Gastrocnemius medialis (tissue), 4 donors: ENCODE data around the gene UBE2V1.
"Not testable (repeated sequence)": the region's sequence is repeated elsewhere in the genome, so short reads cannot be mapped to it uniquely, and the experiment has no call there.

Experiments used
- CTCF ChIP-seq, 5 experiments: fragments of 450-650 bp in 3 of 5; fragments of 200-600 bp in 2 of 5; sonication (generic) in 2 of 5; IDR thresholded peaks in 4 of 5; conservative IDR thresholded peaks in 1 of 5; 1 replicate in 4 of 5; 2 replicates in 1 of 5; pipeline ENCODE4 v1.5.1; 2016 to 2019; ENCODE audit warnings: antibody characterized with exemption in 5 of 5, mild to moderate bottlenecking in 3 of 5, moderate library complexity in 3 of 5
- POLR2A ChIP-seq, 2 donors: fragments of 450-650 bp; IDR thresholded peaks; one replicate each; pipeline ENCODE4 v1.6.1; 2017; ENCODE audit warnings: antibody characterized with exemption in 2 of 2, mild to moderate bottlenecking in 2 of 2, moderate library complexity in 2 of 2

GRCh38 chr20:50082056-50082455 is 30.9 kb downstream of the UBE2V1 start:
- not testable (repeated sequence) for TF ChIP-seq POLR2A (IDR thresholded peaks at IDR 0.05); CTCF (IDR thresholded peaks at IDR 0.05 in 4 of 5, conservative IDR thresholded peaks at IDR 0.05 in 1 of 5)
